ENCODE measurements around the gene ZNF593. TPM values are rescaled to one million over a fixed set of nuclear protein-coding genes. Genes with fewer than 3 reads are reported as not detected.
A peak's percentile ranks its signal among the peaks of the same experiment; 100 is the strongest.

ZNF593 gene
- total and polyA plus RNA-seq, 9 of the 15 experiments (the other 6 are each of a cell fraction or from before 2014, with no cell fraction given), result 9.8 to 334 (median 48.2) TPM

- TF ChIP-seq MLX (CRISPR knock-in tag; conservative IDR thresholded peaks at IDR 0.05), result no peak
- TF ChIP-seq ZBED1 (IDR thresholded peaks at IDR 0.05), result no peak
- TF ChIP-seq IFI16 (CRISPR knock-in tag; IDR thresholded peaks at IDR 0.05), result no peak
- no peak for TF ChIP-seq EP400 (IDR thresholded peaks at IDR 0.05)
- no peak; the same call in 1 of the 2 replicates for TF ChIP-seq ZNF511 (CRISPR knock-in tag; IDR thresholded peaks at IDR 0.05)
- no peak for TF ChIP-seq ZNF165 (CRISPR knock-in tag; IDR thresholded peaks at IDR 0.05; ENCODE audit: borderline replicate concordance)
- no peak for TF ChIP-seq ZNF316 (IDR thresholded peaks at IDR 0.05)
- TF ChIP-seq ZNF717 (CRISPR knock-in tag; IDR thresholded peaks at IDR 0.05), result no peak
- TF ChIP-seq ZNF699 (CRISPR knock-in tag; IDR thresholded peaks at IDR 0.05; ENCODE audit: insufficient replicate concordance), result no peak
- no peak for TF ChIP-seq ZNF23 (CRISPR knock-in tag; IDR thresholded peaks at IDR 0.05)
- TF ChIP-seq CGGBP1 (CRISPR knock-in tag; IDR thresholded peaks at IDR 0.05), result no peak
- no peak for TF ChIP-seq CBX5 (IDR thresholded peaks at IDR 0.05; ENCODE audit: borderline replicate concordance, low read depth)
- no peak for TF ChIP-seq ZNF354B (CRISPR knock-in tag; IDR thresholded peaks at IDR 0.05)
- TF ChIP-seq MAFK (IDR thresholded peaks at IDR 0.05; ENCODE audit: low read length), result no peak
- TF ChIP-seq NFRKB (IDR thresholded peaks at IDR 0.05; ENCODE audit: low read depth), result peak; percentile 37; the same call in 1 of the 2 replicates
- no peak for TF ChIP-seq ZNF124 (CRISPR knock-in tag; IDR thresholded peaks at IDR 0.05)
- no peak for TF ChIP-seq PATZ1 (CRISPR knock-in tag; IDR thresholded peaks at IDR 0.05; ENCODE audit: borderline replicate concordance)
- no peak for TF ChIP-seq HDAC8 (tag; IDR thresholded peaks at IDR 0.05)
- TF ChIP-seq PRDM10 (IDR thresholded peaks at IDR 0.05; ENCODE audit: partially characterized antibody), result no peak
- TF ChIP-seq TFAM (CRISPR knock-in tag; conservative IDR thresholded peaks at IDR 0.05), result no peak
- TF ChIP-seq DMBX1 (CRISPR knock-in tag; IDR thresholded peaks at IDR 0.05; ENCODE audit: borderline replicate concordance), result no peak
- TF ChIP-seq ZBTB26 (CRISPR knock-in tag; IDR thresholded peaks at IDR 0.05), result no peak
- no peak for TF ChIP-seq ZNF140 (CRISPR knock-in tag; IDR thresholded peaks at IDR 0.05)
These were observed 7.4 kb upstream of the ZNF593 start (continued) for GRCh38 chr1:26162220-26162709.
